Body of pancreas (tissue), 4 donors: Measurements from ENCODE around the gene HDGFL3. TPM values are rescaled to one million over a fixed set of nuclear protein-coding genes. Genes with fewer than 3 reads are reported as not detected.
"Not testable (repeated sequence)": the region's sequence is repeated elsewhere in the genome, so short reads cannot be mapped to it uniquely, and the experiment has no call there.

Source experiments
- ATAC-seq: fragments of 150-250 bp; one replicate; pipeline ENCODE4 v1.9.1; 2016
- DNase-seq, 4 donors: peaks; one replicate each; pipeline ENCODE4 v3.0.0-alpha.2; 2019
- H3K27ac ChIP-seq, 4 donors: fragments of 200-600 bp; sonication (generic); 1 replicate in 3 of 4; 2 replicates in 1 of 4; pipeline versions ENCODE4 v1.5.1 to v1.6.1; 2016 to 2019; ENCODE audit warnings: mild to moderate bottlenecking in 1 of 4, mixed read lengths in 1 of 4, moderate library complexity in 1 of 4
- H3K27me3 ChIP-seq, 2 donors: fragments of 200-600 bp; sonication (generic); one replicate each; pipeline ENCODE4 v1.6.0; 2016; ENCODE audit warnings: mild to moderate bottlenecking in 1 of 2
- H3K36me3 ChIP-seq, 2 donors: fragments of 200-600 bp; sonication (generic); replicated peaks in 1 of 2; 2 replicates each; pipeline ENCODE4 v1.5.1; 2016; ENCODE audit warnings: low read depth in 2 of 2; ENCODE audit not compliant: insufficient read depth in 1 of 2
- H3K4me1 ChIP-seq: fragments of 200-600 bp; sonication (generic); one replicate; pipeline ENCODE4 v1.6.0; 2016
- H3K4me3 ChIP-seq, 2 donors: fragments of 200-600 bp; sonication (generic); 1 replicate in 1 of 2; 2 replicates in 1 of 2; pipeline ENCODE4 v1.5.1; 2016 to 2019
- H3K9me3 ChIP-seq, 3 donors: fragments of 200-600 bp; sonication (generic); 1 replicate in 2 of 3; 2 replicates in 1 of 3; pipeline ENCODE4 v1.5.1; 2016
- CTCF ChIP-seq, 7 experiments: fragments of 450-650 bp in 4 of 7; fragments of 200-600 bp in 3 of 7; sonication (generic) in 3 of 7; IDR thresholded peaks; one replicate each; pipeline ENCODE4 v1.5.1; 2016 to 2019; ENCODE audit warnings: antibody characterized with exemption in 7 of 7
- POLR2A ChIP-seq, 3 donors: fragments of 450-650 bp; IDR thresholded peaks; one replicate each; pipeline ENCODE4 v1.6.1; 2016; ENCODE audit warnings: antibody characterized with exemption in 3 of 3, mild to moderate bottlenecking in 2 of 3
- WGBS, 2 donors: methylation state at CpG; one replicate each; pipeline ENCODE4 v1.1.5; 2017; 5-methylcytosine and 5-hydroxymethylcytosine counted together
- intact Hi-C: fragments of 100-400 bp; cut with DNase I; formaldehyde crosslinking; loops from one replicate; pipeline ENCODE4 v1.15.1; 2023
- total RNA-seq, 2 donors: library from RNA; depleted of rRNA; stranded (reverse); fragments of >200 nt; gene quantifications; one replicate each; pipeline ENCODE4 v1.1.0, GENCODE V29; 2016

The HDGFL3 gene
- total RNA-seq, 2 donors from 2014 or later: 10.4 to 22.7 TPM

DNA sequence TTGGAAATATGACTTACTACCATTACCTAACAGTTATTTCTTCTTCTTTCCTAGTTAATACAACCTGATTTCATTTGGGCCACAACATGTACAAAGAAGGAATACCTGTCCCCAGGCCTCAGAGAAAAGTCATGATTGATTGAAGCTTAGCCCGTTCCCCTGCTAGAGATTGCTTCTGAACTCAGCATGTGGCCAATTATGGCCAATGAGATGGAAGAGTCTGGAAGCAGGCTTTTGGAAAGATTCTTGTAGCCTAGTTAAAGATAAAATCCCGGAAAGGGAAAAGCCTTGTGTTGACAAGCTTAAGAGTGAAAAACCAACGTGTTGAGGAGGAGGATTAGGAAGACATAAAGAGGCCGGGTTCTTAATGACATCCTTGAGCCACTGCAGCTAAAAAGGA lies 117.2 kb downstream of the HDGFL3 start:
- intact Hi-C loops: no loop called here
- Histone ChIP-seq H3K4me1 (no peaks in the 10 kb centered on the region), H3K27ac (no peak overlapping the region), H3K36me3 (no peaks in the 10 kb centered on the region), H3K4me3 (no peak overlapping the region), H3K27me3 (no peaks in the 10 kb centered on the region), H3K9me3 (no peaks in the 10 kb centered on the region)
- ATAC-seq: no peak
- no peak for TF ChIP-seq POLR2A (IDR thresholded peaks at IDR 0.05)
- 33 to 43% methylated on average over 4 of the region's 4 CpGs for WGBS, 2 donors
- no peak for DNase-seq

DNA sequence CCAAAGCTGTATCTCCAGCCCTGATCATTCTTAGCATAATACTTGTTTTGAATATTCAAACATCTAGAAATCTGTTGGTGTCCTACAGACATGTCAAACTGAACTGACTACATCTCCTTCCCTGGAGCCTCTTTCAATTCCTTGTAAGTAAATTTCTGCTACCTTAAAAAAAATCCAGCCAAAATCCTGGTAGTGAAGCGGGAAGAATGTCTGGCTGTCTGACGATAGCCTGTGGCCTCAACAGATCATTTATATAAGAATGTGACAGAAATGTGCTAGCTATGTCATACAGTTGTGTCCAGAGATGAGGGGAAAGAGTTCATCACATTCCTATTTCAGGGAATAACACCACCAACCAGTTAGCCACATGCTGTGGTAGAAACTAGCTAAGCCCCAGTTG lies 118.7 kb downstream of the HDGFL3 start:
- 75 to 79% methylated on average over 2 of the region's 2 CpGs for WGBS, 2 donors
- ATAC-seq: no peak

GRCh38 chr15:83087576-83087975 lies 120.0 kb downstream of the HDGFL3 start:
- Histone ChIP-seq H3K4me1 (no peaks in the 10 kb centered on the region), H3K4me3 (no peak overlapping the region), H3K36me3 (no peaks in the 10 kb centered on the region), H3K27ac (no peak overlapping the region), H3K27me3 (no peaks in the 10 kb centered on the region), H3K9me3 (no peaks in the 10 kb centered on the region)
- no peak for ATAC-seq
- no peak for DNase-seq
- 65 to 72% methylated on average over 2 of the region's 2 CpGs for WGBS, 2 donors
- TF ChIP-seq CTCF (IDR thresholded peaks at IDR 0.05) (no peak), POLR2A (IDR thresholded peaks at IDR 0.05) (no peak)
- intact Hi-C loops: no loop called here

More for the DNA sequence above, 118.7 kb downstream of the HDGFL3 start:
- H3K4me3 ChIP-seq: no peak overlapping the region
- H3K4me1 ChIP-seq: no peaks in the 10 kb centered on the region
- H3K27ac ChIP-seq: no peak overlapping the region
- TF ChIP-seq CTCF (IDR thresholded peaks at IDR 0.05) (no peak), POLR2A (IDR thresholded peaks at IDR 0.05) (no peak)
- intact Hi-C loops: no loop called here
- H3K9me3 ChIP-seq: no peaks in the 10 kb centered on the region
- DNase-seq: no peak
- no peaks in the 10 kb centered on the region for H3K36me3 ChIP-seq
- no peaks in the 10 kb centered on the region for H3K27me3 ChIP-seq

DNA sequence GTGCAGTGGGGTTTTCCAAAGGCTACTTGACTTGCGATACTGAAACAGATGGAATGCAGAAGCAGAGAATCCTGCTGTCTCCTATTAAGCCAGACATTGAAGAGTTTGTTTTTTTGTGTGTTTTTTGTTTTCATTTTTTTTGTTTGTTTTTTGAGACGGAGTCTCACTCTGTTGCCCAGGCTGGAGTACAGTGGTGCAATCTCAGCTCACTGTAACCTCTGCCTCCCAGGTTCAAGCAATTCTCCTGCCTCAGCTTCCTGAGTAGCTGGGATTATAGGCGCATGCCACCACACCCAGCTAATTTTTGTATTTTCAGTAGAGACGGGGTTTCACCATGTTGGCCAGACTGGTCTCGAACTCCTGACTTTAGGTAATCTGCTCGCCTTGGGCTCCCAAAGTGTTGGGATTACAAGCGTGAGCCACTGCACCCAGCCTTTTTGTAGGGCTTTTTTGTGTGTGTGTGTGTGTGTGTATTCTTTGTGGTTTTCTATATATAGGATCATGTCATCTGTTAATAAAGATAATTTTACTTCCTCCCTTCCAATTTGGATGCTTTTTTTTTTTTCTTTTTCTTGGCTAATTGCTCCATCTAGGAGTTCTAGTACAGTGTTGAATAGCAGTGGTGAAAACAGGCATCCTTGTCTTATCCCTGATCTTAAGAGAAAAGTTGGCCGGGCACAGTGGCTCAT lies 121.6 kb downstream of the HDGFL3 start:
- ATAC-seq, H3K4me3 ChIP-seq, DNase-seq, H3K36me3 ChIP-seq, H3K27me3 ChIP-seq, H3K27ac ChIP-seq, H3K9me3 ChIP-seq, H3K4me1 ChIP-seq, intact Hi-C loops: not testable (repeated sequence)
- WGBS, 2 donors: 83 to 94% methylated on average over 8 of the region's 8 CpGs

DNA sequence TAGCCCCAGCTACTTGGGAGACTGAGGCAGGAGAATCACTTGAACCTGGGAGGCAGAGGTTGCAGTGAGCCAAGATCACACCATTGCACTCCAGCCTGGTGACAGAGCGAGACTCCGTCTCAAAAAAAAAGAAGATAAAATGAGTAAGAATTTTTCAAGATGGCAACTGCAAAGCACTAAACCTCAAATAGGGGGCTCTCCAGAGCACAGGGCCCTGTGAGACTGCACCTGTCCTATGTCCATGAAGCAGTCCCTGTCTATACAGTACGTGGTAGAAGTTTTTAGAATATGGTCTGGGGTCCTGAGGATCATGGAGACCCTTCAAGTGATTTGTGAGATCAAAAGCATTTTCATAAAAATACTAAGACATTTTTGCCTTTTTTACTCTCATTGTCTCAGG lies 122.2 kb downstream of the HDGFL3 start:
- H3K27ac ChIP-seq, DNase-seq, intact Hi-C loops, H3K36me3 ChIP-seq, H3K4me3 ChIP-seq, H3K9me3 ChIP-seq, ATAC-seq, H3K27me3 ChIP-seq, H3K4me1 ChIP-seq: not testable (repeated sequence)
- 72 to 76% methylated on average over 3 of the region's 3 CpGs for WGBS, 2 donors

DNA sequence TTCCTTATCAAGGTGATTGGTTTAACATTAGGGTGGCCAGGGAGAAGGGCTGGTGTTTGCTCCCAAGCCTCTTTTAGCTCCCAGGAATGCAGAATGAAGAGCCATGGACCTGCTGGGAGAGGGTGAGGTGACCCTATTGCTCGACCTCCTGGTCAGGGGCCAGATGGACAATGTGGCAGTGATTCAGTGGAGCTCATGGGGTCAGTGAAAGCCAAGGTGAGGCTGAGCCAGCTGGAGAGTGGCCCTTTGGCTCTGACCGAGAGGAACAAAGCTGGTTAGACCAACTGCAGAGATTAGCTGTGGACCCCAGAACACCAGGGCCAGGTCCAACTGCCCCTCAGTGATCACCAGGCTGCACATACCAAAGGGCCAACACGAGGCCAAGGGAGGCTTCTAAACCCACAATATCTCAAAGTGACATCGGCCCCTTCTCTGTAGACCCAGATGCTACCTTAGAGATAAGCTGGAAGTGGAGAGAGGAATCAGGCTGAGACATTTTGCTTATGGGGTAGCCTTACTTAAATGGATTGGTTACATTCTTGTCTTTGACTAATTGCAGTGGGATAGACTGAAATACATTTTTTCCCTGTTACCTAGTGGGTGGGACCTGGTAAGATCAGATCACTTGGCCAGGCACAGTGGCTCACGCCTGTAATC lies 124.8 kb downstream of the HDGFL3 start:
- Histone ChIP-seq H3K4me3 (no peak overlapping the region), H3K36me3 (no peaks in the 10 kb centered on the region), H3K27me3 (no peaks in the 10 kb centered on the region), H3K9me3 (no peaks in the 10 kb centered on the region), H3K4me1 (no peaks in the 10 kb centered on the region), H3K27ac (no peak overlapping the region)
- DNase-seq (no peak), ATAC-seq (no peak)
- TF ChIP-seq POLR2A (IDR thresholded peaks at IDR 0.05): no peak
- no peak for TF ChIP-seq CTCF (IDR thresholded peaks at IDR 0.05)
- intact Hi-C loops: no loop called here
- 40 to 68% methylated on average over 4 to 5 of the region's 5 CpGs for WGBS, 2 donors
